Astrocyte of the cerebellum (primary cell): ENCODE measurements around the gene CDKN1B.

ENCODE experiments used
- DNase-seq: peaks from one replicate; pipeline ENCODE4 v3.0.0-alpha.2; 2011; ENCODE audit warnings: low read depth
- H3K4me3 ChIP-seq: 2 replicates; pipeline ENCODE4 v1.5.1; 2011; ENCODE audit warnings: mild to moderate bottlenecking, low read depth, low read length, moderate library complexity
- CTCF ChIP-seq: IDR thresholded peaks from 2 replicates; pipeline ENCODE4 v1.5.1; 2012; ENCODE audit warnings: low read length, low read depth, moderate library complexity, mild to moderate bottlenecking; ENCODE audit errors: missing control alignments
- in situ Hi-C: cut with HindIII; loops from 2 replicates; pipeline ENCODE4 v1.10.0; 2017; ENCODE audit warnings: low sequenced_read_pairs

CDKN1B gene

GRCh38 chr12:12718853-12719252, 1.7 kb downstream of the CDKN1B start:
- in situ Hi-C loops, result loop anchor here (25.0 kb wide), 1 partner anchor 332 kb away; no protein-coding TSS in a partner anchor
- TF ChIP-seq CTCF, result no peak
- DNase-seq, result no peak
- peak overlapping the region; percentile 82 for H3K4me3 ChIP-seq

- in situ Hi-C loops, result loop anchor here (25.0 kb wide), 1 partner anchor 332 kb away; no protein-coding TSS in a partner anchor
- H3K4me3 ChIP-seq, result peak overlapping the region; percentile 82
- no peak for DNase-seq
- no peak for TF ChIP-seq CTCF
Measured at GRCh38 chr12:12719496-12719895, 2.3 kb downstream of the CDKN1B start.

DNA sequence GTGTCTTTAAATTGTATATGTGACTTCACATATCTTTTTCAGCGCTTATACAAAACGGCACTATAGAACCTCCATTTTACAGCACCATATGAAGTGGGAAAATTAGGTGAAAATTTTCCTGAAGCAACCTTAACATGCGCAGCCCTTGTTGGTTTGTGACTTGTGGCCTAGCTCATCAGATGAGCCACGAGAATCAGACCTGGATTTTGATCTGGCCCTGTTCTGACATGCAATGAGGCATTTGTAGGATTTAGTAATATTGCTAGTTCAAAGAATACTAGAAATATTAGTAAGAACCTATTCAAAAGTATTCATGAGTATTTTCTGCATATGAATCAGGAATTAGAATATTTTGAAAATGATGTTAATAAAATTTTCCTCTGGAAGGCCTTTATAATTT, 2.9 kb downstream of the CDKN1B start:
- DNase-seq, result no peak
- in situ Hi-C loops, result loop anchor here (25.0 kb wide), 1 partner anchor 333 kb away; no protein-coding TSS in a partner anchor
- H3K4me3 ChIP-seq, result peak overlapping the region; percentile 82
- TF ChIP-seq CTCF, result no peak

GRCh38 chr12:12720672-12721161, 3.5 kb downstream of the CDKN1B start:
- DNase-seq, result no peak
- TF ChIP-seq CTCF, result no peak
- H3K4me3 ChIP-seq, result peak overlapping the region; percentile 82
- in situ Hi-C loops, result loop anchor here (25.0 kb wide), 1 partner anchor 333 kb away; no protein-coding TSS in a partner anchor

DNA sequence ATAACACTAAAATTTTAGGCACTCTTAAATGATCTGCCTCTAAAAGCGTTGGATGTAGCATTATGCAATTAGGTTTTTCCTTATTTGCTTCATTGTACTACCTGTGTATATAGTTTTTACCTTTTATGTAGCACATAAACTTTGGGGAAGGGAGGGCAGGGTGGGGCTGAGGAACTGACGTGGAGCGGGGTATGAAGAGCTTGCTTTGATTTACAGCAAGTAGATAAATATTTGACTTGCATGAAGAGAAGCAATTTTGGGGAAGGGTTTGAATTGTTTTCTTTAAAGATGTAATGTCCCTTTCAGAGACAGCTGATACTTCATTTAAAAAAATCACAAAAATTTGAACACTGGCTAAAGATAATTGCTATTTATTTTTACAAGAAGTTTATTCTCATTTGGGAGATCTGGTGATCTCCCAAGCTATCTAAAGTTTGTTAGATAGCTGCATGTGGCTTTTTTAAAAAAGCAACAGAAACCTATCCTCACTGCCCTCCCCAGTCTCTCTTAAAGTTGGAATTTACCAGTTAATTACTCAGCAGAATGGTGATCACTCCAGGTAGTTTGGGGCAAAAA, 4.1 kb downstream of the CDKN1B start:
- in situ Hi-C loops, result loop anchor here (25.0 kb wide), 1 partner anchor 334 kb away; no protein-coding TSS in a partner anchor
- no peak for TF ChIP-seq CTCF
- H3K4me3 ChIP-seq, result peak overlapping the region; percentile 82
- no peak for DNase-seq

DNA sequence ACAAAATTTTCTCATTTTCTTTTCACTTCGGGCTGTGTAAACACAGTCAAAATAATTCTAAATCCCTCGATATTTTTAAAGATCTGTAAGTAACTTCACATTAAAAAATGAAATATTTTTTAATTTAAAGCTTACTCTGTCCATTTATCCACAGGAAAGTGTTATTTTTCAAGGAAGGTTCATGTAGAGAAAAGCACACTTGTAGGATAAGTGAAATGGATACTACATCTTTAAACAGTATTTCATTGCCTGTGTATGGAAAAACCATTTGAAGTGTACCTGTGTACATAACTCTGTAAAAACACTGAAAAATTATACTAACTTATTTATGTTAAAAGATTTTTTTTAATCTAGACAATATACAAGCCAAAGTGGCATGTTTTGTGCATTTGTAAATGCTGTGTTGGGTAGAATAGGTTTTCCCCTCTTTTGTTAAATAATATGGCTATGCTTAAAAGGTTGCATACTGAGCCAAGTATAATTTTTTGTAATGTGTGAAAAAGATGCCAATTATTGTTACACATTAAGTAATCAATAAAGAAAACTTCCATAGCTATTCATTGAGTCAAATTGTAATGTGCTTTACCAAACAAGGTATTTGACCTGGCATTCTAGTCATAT, 4.8 kb downstream of the CDKN1B start:
- no peak for DNase-seq
- in situ Hi-C loops, result loop anchor here (25.0 kb wide), 1 partner anchor 335 kb away; no protein-coding TSS in a partner anchor
- no peak for TF ChIP-seq CTCF
- peak overlapping the region; percentile 66 for H3K4me3 ChIP-seq
